SIG-M5 (cell line): ENCODE data around the gene OR51D1.

Experiments
- DNase-seq: peaks from one replicate; lab custom pipeline; 2025; lab: John Stamatoyannopoulos, UW

The OR51D1 gene

GRCh38 chr11:4645974-4646373 is 8.7 kb downstream of the OR51D1 start:
- no peak for DNase-seq

- no peak for DNase-seq
Observed at GRCh38 chr11:4647766-4648165, 10.5 kb downstream of the OR51D1 start.

GRCh38 chr11:4654635-4655369 is 17.5 kb downstream of the OR51D1 start:
- DNase-seq = no peak

- DNase-seq = no peak
Observed at GRCh38 chr11:4658629-4659445, 21.6 kb downstream of the OR51D1 start.

- DNase-seq = no peak
Observed at GRCh38 chr11:4662876-4663275, 25.6 kb downstream of the OR51D1 start.

- no peak for DNase-seq
Observed at GRCh38 chr11:4664183-4664582, 26.9 kb downstream of the OR51D1 start.

- no peak for DNase-seq
Observed at GRCh38 chr11:4664786-4665185, 27.5 kb downstream of the OR51D1 start.

- no peak for DNase-seq
Observed at GRCh38 chr11:4665424-4665823, 28.1 kb downstream of the OR51D1 start.

GRCh38 chr11:4671741-4672140 is 34.5 kb downstream of the OR51D1 start:
- no peak for DNase-seq

GRCh38 chr11:4672470-4672869 is 35.2 kb downstream of the OR51D1 start:
- DNase-seq = no peak

GRCh38 chr11:4673781-4674180 is 36.5 kb downstream of the OR51D1 start:
- no peak for DNase-seq

GRCh38 chr11:4677948-4678347 is 40.7 kb downstream of the OR51D1 start:
- no peak for DNase-seq

GRCh38 chr11:4680341-4680740 is 43.1 kb downstream of the OR51D1 start:
- no peak for DNase-seq

GRCh38 chr11:4682623-4683419 is 45.5 kb downstream of the OR51D1 start:
- DNase-seq = no peak

GRCh38 chr11:4684631-4685285 is 47.5 kb downstream of the OR51D1 start:
- DNase-seq = no peak
